DOHH2 (cell line): ENCODE data around the gene MRPS26.

ENCODE experiments used
- CTCF ChIP-seq: fragments of 200-600 bp; sonication (generic); IDR thresholded peaks from one replicate; pipeline ENCODE4 v1.5.1; 2014; ENCODE audit warnings: antibody characterized with exemption, mild to moderate bottlenecking, low read depth, low read length; ENCODE audit not compliant: poor library complexity, severe bottlenecking
- EZH2phosphoT487 ChIP-seq: fragments of 200-600 bp; sonication (generic); IDR thresholded peaks from 2 replicates; pipeline ENCODE4 v1.6.1; 2017; ENCODE audit warnings: borderline replicate concordance, mild to moderate bottlenecking, antibody characterized with exemption, low read length, moderate library complexity, mixed read lengths

DNA sequence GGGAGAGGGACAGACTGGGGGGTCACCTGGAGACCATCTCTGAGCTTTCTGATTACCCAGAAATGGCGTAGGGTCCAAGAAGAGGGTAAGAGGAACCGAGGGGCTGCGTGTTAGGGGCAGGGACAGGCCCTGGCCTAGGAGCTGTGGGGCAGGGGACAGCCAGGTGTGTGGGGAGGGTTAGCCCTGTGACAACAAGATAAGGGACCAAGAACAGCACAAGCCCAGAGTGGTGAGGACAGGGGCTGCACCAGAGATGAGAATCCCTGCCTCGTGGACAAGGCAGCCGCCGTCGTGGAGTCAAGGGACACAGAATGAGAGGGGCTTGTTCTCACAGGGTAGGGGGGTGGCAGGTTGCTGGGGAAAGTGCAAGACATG, 39.1 kb downstream of the MRPS26 start:
- no peak for TF ChIP-seq CTCF
- no peak for TF ChIP-seq EZH2phosphoT487
